Suprapubic skin (tissue), 3 donors: Measurements from ENCODE around the gene ENG.

Source experiments
- POLR2A ChIP-seq, 2 donors: fragments of 450-650 bp; IDR thresholded peaks; one replicate each; pipeline ENCODE4 v1.6.1; 2017; ENCODE audit warnings: antibody characterized with exemption in 2 of 2, mild to moderate bottlenecking in 2 of 2, moderate library complexity in 2 of 2
- TF ChIP-seq, protein P1 (sequence below), 2 donors: fragments of 200-600 bp in 1 of 2; fragments of 450-650 bp in 1 of 2; sonication (generic) in 1 of 2; IDR thresholded peaks; one replicate each; pipeline ENCODE4 v1.5.1; 2016 to 2019; ENCODE audit warnings: antibody characterized with exemption in 2 of 2, mild to moderate bottlenecking in 1 of 2, moderate library complexity in 1 of 2

DNA sequence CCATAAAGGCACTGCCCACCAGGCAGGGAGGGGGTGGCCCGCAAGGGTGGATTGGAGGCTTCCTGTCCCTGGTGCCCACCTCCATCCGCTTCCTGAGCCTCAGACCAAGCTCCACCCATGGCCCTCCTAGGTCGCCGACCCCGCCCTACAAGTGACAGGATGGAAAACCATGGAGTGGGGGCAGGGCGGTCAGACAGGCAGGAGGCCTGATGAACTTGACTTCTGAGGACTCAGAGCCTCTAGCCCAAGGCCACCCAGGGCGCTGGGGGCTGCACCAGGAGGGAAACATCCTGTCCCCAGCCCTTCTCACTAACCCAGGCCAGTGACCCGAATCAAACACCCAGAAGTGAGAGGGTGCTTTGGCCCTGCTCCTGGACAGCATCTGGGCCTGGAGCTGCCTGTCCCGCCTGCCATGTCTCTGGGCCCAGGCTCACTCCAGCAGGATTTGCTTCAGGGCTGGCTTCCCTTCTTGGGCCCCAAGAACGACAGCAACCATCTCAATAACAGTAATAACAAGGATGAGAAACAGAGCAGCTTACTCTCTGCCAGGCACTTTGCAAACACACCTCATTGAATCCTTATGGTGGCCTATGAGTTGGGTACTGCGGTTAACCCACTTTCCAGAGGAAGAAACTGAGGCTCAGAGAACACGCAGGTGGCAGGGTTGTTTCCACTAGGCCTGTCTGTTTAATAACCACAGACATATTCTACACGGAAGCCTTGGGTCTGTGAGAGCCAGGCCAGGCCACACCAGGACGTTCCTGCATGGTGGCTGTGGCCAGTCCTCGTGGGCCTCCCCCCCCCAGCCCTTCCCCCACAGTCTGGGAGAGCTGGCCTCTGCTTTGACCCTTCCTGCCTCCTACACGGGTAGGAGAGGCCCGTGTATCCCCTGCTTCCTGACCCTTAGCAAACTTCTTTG, 49.4 kb upstream of the ENG start:
- TF ChIP-seq POLR2A (IDR thresholded peaks at IDR 0.05): no peak
- TF ChIP-seq, protein P1, sequence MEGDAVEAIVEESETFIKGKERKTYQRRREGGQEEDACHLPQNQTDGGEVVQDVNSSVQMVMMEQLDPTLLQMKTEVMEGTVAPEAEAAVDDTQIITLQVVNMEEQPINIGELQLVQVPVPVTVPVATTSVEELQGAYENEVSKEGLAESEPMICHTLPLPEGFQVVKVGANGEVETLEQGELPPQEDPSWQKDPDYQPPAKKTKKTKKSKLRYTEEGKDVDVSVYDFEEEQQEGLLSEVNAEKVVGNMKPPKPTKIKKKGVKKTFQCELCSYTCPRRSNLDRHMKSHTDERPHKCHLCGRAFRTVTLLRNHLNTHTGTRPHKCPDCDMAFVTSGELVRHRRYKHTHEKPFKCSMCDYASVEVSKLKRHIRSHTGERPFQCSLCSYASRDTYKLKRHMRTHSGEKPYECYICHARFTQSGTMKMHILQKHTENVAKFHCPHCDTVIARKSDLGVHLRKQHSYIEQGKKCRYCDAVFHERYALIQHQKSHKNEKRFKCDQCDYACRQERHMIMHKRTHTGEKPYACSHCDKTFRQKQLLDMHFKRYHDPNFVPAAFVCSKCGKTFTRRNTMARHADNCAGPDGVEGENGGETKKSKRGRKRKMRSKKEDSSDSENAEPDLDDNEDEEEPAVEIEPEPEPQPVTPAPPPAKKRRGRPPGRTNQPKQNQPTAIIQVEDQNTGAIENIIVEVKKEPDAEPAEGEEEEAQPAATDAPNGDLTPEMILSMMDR (IDR thresholded peaks at IDR 0.05): no peak
